NCI-H1436 treated with DMSO at 0.1 percent for 48 hours (cell line): ENCODE measurements around the gene FHOD3.

ENCODE experiments used
- DNase-seq: peaks from one replicate; lab custom pipeline; 2025; lab: John Stamatoyannopoulos, UW

The FHOD3 gene

DNA sequence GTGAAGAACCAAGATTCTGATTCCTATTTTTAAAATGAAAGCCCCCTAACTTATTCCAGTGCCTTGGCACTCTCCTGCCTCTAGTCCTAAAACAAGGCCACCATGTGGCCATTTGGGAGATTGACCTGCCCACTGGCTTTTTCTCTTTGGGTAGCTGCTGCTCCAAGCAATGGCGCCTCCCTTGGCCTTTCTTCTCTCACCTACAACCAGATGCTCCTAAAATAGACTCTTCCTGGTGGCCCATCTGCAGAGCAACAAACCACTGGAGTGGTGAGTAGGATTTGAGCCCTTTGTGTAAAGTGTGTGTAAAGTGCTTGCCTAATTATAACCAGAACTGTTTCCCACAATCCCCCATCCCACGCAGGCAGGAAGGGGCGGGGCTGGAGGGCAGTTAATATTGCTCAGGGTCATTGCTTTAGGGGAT, 114.2 kb downstream of the FHOD3 start:
- DNase-seq = no peak

GRCh38 chr18:36412778-36413177, 115.3 kb downstream of the FHOD3 start:
- DNase-seq = no peak

DNA sequence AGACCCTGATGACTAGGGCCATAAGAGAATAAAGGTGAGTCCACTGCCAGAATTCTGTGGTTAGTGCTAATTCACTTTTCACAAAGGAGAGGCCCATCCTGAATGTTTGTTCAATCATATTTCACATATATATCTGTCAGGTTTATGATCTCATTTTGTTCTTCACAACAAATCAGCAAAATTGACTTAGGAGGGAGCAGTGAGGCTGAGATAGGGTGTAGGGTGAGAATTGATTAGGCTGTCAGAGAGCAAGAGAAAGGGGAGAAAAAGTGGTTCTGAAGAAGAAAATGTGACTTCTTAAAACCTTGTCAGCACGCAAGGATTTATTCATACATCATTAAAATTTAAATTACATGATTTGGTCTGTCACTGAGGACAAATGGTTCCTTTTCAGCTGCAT, 117.7 kb downstream of the FHOD3 start:
- no peak for DNase-seq

GRCh38 chr18:36415625-36416024, 118.1 kb downstream of the FHOD3 start:
- no peak for DNase-seq

DNA sequence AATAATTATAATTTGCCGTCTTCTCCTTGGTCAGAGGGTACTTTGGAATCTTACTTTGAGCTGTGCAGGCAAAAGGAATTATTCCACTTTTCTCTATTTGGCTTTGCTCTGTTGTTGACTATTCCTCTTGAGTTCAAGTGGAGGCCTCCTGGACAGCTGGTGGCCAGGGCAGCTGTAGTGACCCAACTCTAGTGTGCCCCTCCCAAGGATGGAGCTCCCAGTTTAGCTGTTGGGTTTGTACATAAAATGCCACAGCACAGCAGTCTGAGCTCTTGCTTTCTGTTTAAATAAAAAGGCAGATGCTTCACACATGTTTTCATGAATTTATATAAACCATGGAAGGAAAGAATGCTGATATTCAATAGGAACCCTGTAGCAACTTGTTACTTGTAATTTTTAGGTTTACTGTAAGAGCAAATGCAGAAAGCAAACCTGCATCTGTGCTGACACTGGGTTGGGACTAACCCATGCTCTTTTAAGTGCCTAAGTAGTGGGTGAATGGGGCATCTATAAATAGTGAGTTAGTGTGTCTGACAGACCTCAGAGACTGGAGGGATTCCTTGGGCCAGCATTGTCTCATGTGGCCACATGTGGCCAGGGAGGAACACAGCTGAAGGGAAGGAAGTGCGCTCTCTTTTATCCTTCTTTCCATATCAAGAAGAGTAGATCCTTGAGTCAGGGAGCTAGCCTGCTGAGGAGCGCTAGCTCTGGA, 121.8 kb downstream of the FHOD3 start:
- no peak for DNase-seq

DNA sequence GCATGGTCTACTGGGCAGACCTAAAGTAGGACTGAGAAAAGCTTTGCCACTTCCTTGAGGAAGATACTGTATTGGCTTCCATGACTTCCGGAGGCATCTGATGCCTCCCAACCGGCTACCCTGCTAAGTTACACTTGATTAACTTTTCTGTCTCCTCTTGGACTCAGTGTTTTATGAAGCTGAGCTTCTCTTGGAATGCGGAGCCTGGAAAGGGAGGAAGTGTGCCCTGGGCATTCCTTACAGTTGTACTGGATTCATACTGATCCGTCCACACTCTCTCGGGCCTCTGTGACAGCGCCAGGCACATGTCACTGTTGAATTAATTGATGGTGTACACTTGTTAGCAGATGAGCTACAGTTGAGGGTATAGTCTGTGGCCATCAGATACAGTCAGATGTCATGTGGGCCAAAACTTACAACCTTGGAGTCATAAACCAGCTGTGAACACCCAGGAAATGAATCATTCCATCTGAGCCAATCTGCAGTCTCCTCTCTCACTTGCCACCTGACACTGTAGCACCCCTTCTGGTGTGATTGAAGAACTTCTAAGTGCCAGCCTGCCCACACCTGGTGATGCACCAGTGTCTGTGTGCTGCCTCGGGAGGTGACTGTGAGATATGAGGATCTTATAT, 122.5 kb downstream of the FHOD3 start:
- DNase-seq = no peak

DNA sequence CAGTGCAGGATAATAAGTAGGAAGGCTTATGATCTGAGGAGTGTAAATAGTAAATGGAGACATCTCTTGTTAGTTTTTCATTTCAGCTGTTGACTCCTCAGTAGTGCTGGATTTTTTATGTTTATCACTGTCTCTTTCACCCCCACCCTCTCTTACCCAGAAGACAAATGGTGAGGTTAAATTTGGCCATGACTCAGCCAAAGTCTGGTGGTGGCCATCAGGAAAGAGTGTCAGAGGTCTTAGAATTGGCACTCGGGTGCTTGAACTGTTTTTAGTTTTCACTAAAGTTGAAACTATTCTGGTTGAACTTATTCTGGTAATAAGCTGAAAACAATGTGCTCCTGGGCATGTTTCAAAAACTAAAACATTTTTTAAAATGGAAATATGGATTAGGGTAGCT, 123.3 kb downstream of the FHOD3 start:
- no peak for DNase-seq

- DNase-seq = no peak
Measured at GRCh38 chr18:36424741-36425142, 127.2 kb downstream of the FHOD3 start.

DNA sequence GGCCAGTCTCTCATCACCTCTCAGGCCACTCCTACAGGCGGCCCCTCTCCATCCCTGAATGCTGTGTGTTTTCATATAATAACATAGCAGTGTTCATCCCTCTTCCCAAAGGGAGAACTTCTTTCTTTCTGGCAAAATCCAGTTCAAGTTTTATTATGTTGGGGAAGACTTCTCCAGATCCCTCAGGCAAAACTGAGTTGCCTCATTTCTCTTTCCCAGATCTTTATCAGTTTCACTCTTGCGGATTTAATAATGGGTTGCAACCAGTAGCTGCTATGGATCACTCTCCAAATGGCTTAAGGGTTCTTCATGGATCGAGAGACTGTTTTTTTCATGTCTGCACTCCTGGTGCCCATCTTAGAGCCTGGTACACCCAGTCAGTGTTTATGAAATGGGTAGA, 129.9 kb downstream of the FHOD3 start:
- no peak for DNase-seq

GRCh38 chr18:36427831-36428230, 130.3 kb downstream of the FHOD3 start:
- no peak for DNase-seq

- no peak for DNase-seq
Measured at GRCh38 chr18:36428431-36429029, 131.0 kb downstream of the FHOD3 start.

DNA sequence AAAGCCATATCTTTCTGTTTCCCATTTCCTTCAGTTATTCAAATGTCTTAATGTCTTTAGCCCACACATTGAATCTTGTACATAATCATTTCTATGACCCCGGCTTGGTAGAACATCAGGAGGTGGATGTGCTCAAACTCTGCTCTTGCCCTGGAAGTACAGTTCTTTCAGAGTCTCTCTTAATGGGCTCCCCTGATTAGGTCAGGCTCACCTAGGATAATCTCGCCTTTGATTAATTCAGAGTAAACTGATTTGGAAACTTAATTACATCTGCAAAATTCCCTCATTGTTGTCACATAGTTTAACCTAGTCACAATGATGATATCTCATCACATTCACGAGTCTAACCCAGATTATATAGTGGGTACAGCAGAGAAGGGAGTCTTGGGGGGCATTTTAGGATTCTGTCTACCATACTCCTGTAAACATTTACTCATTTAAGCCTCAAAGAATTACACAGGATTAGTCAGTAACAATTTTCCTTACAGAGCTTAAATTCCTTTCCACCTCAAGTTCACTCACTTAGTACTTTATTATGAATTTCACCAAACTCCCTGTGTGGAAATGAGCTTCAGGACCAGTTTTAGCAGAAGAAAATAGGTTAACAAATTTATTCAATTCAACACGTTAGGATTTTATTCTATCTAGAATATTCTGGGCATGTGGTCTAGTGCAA, 135.5 kb downstream of the FHOD3 start:
- DNase-seq = no peak

GRCh38 chr18:36436387-36436786, 138.9 kb downstream of the FHOD3 start:
- DNase-seq = no peak

DNA sequence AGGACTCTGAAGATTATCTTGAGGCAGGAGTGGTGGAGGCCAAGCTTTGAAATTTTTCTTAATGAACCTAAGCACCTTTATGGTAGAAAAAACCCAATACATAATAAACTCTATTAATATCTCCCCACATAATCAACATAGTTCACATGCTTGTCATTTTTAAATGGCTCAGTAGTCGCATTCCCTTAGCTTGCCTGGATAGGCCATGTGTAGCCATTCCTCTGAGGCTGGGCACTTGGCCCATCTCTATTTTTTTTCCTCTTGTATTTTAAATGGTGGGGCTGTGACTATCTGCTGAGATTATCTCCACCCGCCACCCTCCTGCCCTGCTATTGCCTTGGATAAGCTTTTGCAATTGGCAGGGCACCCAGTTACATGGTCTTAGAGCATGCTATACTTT, 143.1 kb downstream of the FHOD3 start:
- DNase-seq = no peak

DNA sequence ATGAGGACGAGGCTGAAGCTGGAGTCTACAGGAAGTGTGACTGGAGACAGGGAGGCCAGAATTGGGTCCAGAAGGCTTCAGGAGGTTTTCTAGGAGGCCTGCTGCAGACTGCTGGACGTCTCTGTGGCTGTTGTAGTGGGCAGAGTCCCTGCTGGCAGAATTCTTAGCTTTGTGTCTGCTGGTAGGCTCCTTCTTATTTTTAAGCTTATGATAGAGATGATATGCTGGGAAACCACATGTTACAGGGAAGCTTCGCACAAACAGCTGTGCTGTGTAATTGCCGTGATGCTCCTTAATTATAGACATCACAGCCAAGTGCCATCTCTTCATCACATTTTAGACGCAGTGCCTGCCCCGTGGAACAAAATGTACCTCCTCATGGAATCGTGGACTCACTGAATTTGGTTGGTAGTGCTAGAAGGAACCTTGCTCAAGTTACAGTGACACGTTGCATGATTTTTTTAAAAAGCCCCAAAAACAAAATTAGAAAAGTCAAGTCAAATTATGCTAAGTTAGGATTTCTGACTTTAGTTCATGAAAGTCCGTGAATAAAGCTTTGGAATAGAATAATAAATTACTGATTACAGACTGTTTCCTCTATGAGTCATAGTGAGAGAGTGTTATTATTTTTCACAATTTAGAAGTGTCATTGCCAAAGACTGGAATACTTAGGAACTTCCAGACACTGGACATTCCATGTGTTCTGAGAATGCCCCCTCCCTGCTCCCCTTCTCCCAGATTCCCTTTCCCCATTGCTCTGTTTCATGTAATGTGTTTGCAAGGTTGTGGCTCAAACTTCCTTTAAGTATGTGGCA, 144.1 kb downstream of the FHOD3 start:
- no peak for DNase-seq

GRCh38 chr18:36442717-36443116, 145.2 kb downstream of the FHOD3 start:
- DNase-seq = no peak

GRCh38 chr18:36446059-36446458, 148.5 kb downstream of the FHOD3 start:
- no peak for DNase-seq

GRCh38 chr18:36448384-36449290, 151.1 kb downstream of the FHOD3 start:
- no peak for DNase-seq

DNA sequence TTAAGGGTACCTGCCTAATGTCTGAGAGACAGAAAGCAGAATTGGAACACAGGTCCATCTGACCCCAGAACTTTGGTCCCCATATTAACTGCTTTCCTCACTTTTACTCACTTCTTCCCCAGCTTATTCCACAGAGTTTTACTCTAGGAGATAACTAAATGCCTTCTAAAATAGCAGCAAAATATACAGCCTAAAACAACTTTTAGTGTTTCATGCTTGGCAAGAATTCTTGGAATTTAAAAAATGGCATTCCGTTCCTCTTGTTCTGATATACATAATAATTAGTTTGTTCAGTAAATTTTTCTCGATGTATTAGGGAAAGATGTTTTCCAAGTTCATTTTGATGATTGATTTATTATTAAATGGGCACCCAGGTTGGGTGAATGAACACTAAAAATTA, 151.9 kb downstream of the FHOD3 start:
- DNase-seq = no peak

DNA sequence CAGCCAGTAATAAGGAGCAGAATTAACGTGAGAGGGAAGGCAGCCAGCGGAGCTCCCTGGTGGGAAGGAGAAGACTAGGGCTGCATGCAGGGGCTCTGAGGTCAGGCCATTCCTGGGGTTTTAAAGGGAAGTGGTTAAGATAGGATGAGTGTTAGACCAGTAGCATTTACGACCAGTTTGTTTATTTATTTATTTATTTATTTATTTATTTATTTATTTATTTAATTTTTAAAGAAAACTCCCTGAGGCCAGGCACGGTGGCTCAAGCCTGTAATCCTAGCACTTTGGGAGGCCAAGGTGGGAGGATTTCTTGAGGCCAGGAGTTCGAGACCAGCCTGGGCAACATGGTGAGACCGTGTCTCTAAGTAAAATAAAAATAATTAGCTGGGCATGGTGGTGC, 152.8 kb downstream of the FHOD3 start:
- no peak for DNase-seq
